ENCODE measurements around the gene SV2A. TPM values are rescaled to one million over a fixed set of nuclear protein-coding genes. Genes with fewer than 3 reads are reported as not detected.
A peak's percentile ranks its signal among the peaks of the same experiment; 100 is the strongest.
"Not testable (repeated sequence)": the region's sequence is repeated elsewhere in the genome, so short reads cannot be mapped to it uniquely, and the experiment has no call there.

Gene SV2A
- total RNA-seq, 3 donors from 2014 or later = 4.8 to 5.4 (median 5.0) TPM

- Mint-ChIP-seq H3K27me3 (ENCODE audit: low read depth) (no peaks in the 10 kb centered on the region), H3K4me1 (ENCODE audit: low read depth) (peaks cover 36% of the 10 kb centered on the region), H3K36me3 (ENCODE audit: insufficient read depth) (peaks cover 48% of the 10 kb centered on the region), H3K9me3 (no peaks in the 10 kb centered on the region), H3K4me3 (no peak overlapping the region)
- ATAC-seq = no peak
- DNase-seq = no peak
Observed at GRCh38 chr1:149923626-149924025, 6.0 kb upstream of the SV2A start.

DNA sequence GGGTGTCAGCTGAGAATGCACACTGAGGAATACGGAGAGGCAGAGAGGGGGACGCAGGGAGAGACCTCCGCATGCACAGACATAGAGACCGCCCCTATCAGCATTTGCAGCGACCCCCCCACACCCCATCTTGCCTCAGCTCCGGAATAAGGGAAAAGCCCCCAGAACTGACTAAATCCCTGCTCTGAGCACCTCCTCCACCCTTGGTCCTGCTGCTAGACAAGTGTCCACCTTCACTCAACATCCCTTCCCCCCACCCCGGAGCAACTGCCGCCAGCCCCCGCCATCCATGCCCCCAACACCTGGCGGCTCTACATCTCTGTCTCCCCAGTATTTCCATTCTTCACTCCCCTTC lies 769 bp downstream of the SV2A start:
- Mint-ChIP-seq H3K9me3 (no peaks in the 10 kb centered on the region), H3K27me3 (ENCODE audit: low read depth) (peaks cover 3% of the 10 kb centered on the region), H3K36me3 (ENCODE audit: insufficient read depth) (peaks cover 4% of the 10 kb centered on the region), H3K4me1 (ENCODE audit: low read depth) (peaks cover 29% of the 10 kb centered on the region), H3K4me3 (peak overlapping the region; percentile 84)
- DNase-seq (no peak), ATAC-seq (peak in 1 of 2 donors; percentile 3)

- no peaks in the 10 kb centered on the region for H3K9me3 Mint-ChIP-seq
- peak overlapping the region; percentile 84 for H3K4me3 Mint-ChIP-seq
- peaks cover 29% of the 10 kb centered on the region for H3K4me1 Mint-ChIP-seq (ENCODE audit: low read depth)
- DNase-seq (no peak), ATAC-seq (no peak)
- H3K27me3 Mint-ChIP-seq (ENCODE audit: low read depth) = peaks cover 3% of the 10 kb centered on the region
- H3K36me3 Mint-ChIP-seq (ENCODE audit: insufficient read depth) = no peaks in the 10 kb centered on the region
Observed at GRCh38 chr1:149916193-149916897, 1.3 kb downstream of the SV2A start.

- Mint-ChIP-seq H3K27me3 (ENCODE audit: low read depth) (peaks cover 3% of the 10 kb centered on the region), H3K4me1 (ENCODE audit: low read depth) (peaks cover 29% of the 10 kb centered on the region), H3K4me3 (peak overlapping the region; percentile 84), H3K9me3 (no peaks in the 10 kb centered on the region), H3K36me3 (ENCODE audit: insufficient read depth) (no peaks in the 10 kb centered on the region)
- DNase-seq = no peak
- ATAC-seq = no peak
Observed at GRCh38 chr1:149915429-149916192, 2.0 kb downstream of the SV2A start.

DNA sequence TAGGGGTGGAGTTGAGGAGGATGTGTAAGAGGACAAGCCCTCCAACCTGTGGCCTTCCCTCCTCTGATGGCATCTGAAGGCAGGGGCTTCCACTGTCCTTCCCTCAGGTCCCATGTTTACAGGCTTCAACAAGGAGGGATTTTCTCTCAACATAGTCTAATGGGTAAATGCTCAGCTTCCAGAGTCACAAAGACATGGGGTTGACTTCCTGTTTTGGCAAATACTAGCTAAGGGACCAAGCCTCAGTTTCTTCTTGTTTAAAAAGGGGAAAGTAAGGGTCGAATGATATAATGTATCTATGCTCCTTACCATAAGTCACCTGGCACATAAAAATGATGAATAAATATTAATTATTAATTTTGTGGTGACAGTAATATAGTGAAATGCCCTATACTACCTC lies 3.1 kb downstream of the SV2A start:
- Mint-ChIP-seq H3K36me3 (ENCODE audit: insufficient read depth) (no peaks in the 10 kb centered on the region), H3K4me1 (ENCODE audit: low read depth) (peaks cover 29% of the 10 kb centered on the region), H3K27me3 (ENCODE audit: low read depth) (peaks cover 3% of the 10 kb centered on the region), H3K4me3 (no peak overlapping the region), H3K9me3 (no peaks in the 10 kb centered on the region)
- DNase-seq = no peak
- ATAC-seq = no peak

GRCh38 chr1:149906570-149907075 lies 11.0 kb downstream of the SV2A start:
- DNase-seq = no peak
- no peaks in the 10 kb centered on the region for H3K4me1 Mint-ChIP-seq (ENCODE audit: low read depth)
- no peaks in the 10 kb centered on the region for H3K9me3 Mint-ChIP-seq
- peaks cover 7% of the 10 kb centered on the region for H3K36me3 Mint-ChIP-seq (ENCODE audit: insufficient read depth)
- H3K27me3 Mint-ChIP-seq (ENCODE audit: low read depth) = no peaks in the 10 kb centered on the region
- ATAC-seq = no peak
- no peak overlapping the region for H3K4me3 Mint-ChIP-seq

- Mint-ChIP-seq H3K9me3 (no peaks in the 10 kb centered on the region), H3K36me3 (ENCODE audit: insufficient read depth) (peaks cover 7% of the 10 kb centered on the region), H3K4me1 (ENCODE audit: low read depth) (peaks cover 19% of the 10 kb centered on the region), H3K27me3 (ENCODE audit: low read depth) (no peaks in the 10 kb centered on the region), H3K4me3 (no peak overlapping the region)
- DNase-seq = no peak
- no peak for ATAC-seq
Observed at GRCh38 chr1:149903836-149904491, 13.7 kb downstream of the SV2A start.

DNA sequence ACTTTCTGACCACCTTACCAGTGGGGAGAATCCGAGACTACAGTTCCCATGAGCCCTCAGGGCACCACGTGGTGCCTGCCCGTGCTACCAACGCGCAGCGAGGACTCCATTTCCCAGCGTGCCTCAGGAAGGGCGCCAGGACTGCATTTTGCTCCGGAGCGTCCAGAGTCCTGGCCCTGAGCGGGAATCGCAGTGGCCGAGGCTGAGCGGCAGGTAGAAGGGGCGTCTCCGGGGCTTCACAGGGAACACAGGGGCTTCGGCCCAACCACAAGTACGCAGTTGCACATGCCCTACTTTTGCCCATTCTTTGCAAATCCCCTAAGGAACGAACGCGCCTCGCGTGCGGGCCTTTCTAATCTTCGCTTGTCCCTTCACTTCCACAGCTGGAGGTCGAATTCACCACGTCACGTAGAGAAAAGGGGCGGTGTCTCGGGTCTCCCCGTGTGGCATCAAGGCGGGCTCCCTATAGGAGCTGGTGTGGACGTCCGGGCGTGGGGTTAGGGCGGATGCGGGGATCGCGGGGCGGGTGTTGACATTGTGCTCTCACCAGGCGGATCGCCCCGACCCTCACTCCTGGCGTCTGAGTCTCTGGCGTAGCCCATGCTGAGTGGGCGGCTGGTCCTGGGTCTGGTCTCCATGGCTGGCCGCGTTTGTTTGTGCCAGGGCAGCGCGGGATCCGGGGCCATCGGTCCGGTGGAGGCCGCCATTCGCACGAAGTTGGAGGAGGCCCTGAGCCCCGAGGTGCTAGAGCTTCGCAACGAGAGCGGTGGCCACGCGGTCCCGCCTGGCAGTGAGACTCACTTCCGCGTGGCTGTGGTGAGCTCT lies 18.0 kb downstream of the SV2A start, which contains the start of gene BOLA1:
TSS of gene BOLA1 (plus strand) at position 109 of the 825 bp plus-strand sequence. CDS start at position 601, 492 bp downstream.
- Mint-ChIP-seq H3K4me1 (ENCODE audit: low read depth) (peaks cover 19% of the 10 kb centered on the region), H3K9me3 (no peaks in the 10 kb centered on the region), H3K4me3 (peak within 1 kb of the TSS; percentile 87), H3K27me3 (ENCODE audit: low read depth) (no peaks in the 10 kb centered on the region), H3K36me3 (ENCODE audit: insufficient read depth) (peaks cover 2% of the 10 kb centered on the region)
- ATAC-seq (peak; percentile 99 to 100), DNase-seq (peak; percentile 72)

DNA sequence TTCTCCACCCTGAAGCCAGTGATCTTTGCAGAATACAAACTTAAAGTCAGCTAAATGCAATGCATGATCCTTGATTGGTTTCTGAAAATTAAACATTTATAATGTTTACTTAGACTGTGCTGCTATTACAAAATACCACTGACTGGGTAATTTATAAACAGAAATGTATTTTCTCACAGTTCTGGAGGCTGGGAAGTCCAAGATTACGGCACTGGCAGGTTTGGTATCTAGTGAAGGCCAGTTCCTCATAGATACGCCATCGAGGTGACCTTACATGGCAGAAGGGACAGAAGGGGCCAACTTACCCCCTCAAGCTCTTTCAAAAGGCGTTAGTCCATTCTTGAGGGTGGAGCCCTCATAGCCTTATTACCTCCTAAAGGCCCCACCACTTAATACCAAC lies 21.1 kb downstream of the SV2A start:
- H3K4me1 Mint-ChIP-seq (ENCODE audit: low read depth) = peaks cover 19% of the 10 kb centered on the region
- DNase-seq (no peak), ATAC-seq (no peak)
- no peaks in the 10 kb centered on the region for H3K9me3 Mint-ChIP-seq
- H3K36me3 Mint-ChIP-seq (ENCODE audit: insufficient read depth) = no peaks in the 10 kb centered on the region
- H3K27me3 Mint-ChIP-seq (ENCODE audit: low read depth) = no peaks in the 10 kb centered on the region
- H3K4me3 Mint-ChIP-seq = no peak overlapping the region

DNA sequence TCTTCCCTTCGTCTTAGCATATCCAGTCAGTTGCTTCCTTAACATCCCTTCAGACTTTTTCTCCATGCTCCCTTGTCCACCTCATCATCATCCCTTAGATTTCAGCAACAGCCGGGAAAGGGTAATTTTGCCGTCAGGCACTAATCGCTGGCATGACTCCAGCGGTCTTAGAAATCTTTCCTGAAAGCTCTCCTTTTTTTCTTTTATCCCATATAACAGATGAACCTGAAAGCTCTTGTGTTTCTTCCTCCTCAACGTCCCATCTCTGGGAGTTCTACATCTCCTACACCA lies 28.7 kb downstream of the SV2A start:
- H3K27me3 Mint-ChIP-seq (ENCODE audit: low read depth) = no peaks in the 10 kb centered on the region
- no peak for ATAC-seq

DNA sequence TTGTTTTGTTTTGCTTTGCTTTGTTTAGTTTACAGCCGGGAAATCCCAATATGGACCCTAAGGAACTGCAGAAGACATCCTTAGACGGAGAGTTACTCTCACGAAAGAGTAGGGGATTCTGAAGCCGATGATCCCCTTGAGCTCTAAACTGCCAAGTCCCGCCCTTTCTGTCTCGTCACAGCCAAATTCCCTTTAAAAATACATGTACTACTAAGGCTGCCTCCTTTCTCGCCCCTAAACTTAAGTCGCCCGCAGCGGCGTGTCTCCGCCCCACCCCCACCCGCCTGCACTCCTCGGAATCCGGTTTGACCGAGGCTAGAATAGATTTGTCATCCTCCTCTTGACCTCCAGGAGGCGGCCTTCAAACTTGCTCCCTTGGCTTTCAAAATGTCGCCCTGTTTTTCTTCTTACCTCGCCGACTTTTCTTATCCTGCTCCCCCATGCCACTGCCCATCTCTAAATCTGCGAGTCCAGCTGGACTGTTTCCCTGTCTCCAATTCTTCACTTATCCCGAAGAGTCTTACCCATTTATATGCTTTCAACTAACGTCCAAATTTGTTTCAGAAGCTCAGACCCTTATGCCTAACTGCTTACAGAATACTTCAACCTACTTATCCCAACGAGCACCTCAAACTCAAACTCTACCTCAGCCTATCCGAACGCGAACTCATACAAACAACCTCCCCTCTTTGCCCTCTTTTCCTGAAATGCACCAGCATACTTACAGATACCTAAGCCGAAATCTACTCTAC lies 29.2 kb downstream of the SV2A start:
- no peak overlapping the region for H3K4me3 Mint-ChIP-seq
- DNase-seq (peak; percentile 53), ATAC-seq (peak; percentile 8 to 19)
- H3K36me3 Mint-ChIP-seq (ENCODE audit: insufficient read depth) = no peaks in the 10 kb centered on the region
- H3K27me3 Mint-ChIP-seq (ENCODE audit: low read depth) = no peaks in the 10 kb centered on the region
- H3K4me1 Mint-ChIP-seq (ENCODE audit: low read depth) = peaks cover 3% of the 10 kb centered on the region
- no peaks in the 10 kb centered on the region for H3K9me3 Mint-ChIP-seq

More for the DNA sequence above, 28.7 kb downstream of the SV2A start:
- H3K36me3 Mint-ChIP-seq (ENCODE audit: insufficient read depth) = no peaks in the 10 kb centered on the region
- DNase-seq = no peak
- no peaks in the 10 kb centered on the region for H3K9me3 Mint-ChIP-seq
- H3K4me3 Mint-ChIP-seq = no peak overlapping the region
- H3K4me1 Mint-ChIP-seq (ENCODE audit: low read depth) = peaks cover 3% of the 10 kb centered on the region

GRCh38 chr1:149887456-149888246 lies 30.0 kb downstream of the SV2A start:
- peak; percentile 55 for DNase-seq
- no peaks in the 10 kb centered on the region for H3K27me3 Mint-ChIP-seq (ENCODE audit: low read depth)
- no peaks in the 10 kb centered on the region for H3K9me3 Mint-ChIP-seq
- ATAC-seq = peak; percentile 61 to 66
- no peaks in the 10 kb centered on the region for H3K36me3 Mint-ChIP-seq (ENCODE audit: insufficient read depth)
- H3K4me1 Mint-ChIP-seq (ENCODE audit: low read depth) = peaks cover 3% of the 10 kb centered on the region
- H3K4me3 Mint-ChIP-seq = no peak overlapping the region

- not testable (repeated sequence) for H3K4me3 Mint-ChIP-seq
Observed at GRCh38 chr1:149887196-149887455, 30.5 kb downstream of the SV2A start.

More at GRCh38 chr1:149887196-149887455, 30.5 kb downstream of the SV2A start:
- DNase-seq; H3K9me3 Mint-ChIP-seq; H3K4me1 Mint-ChIP-seq (ENCODE audit: low read depth); H3K27me3 Mint-ChIP-seq (ENCODE audit: low read depth); H3K36me3 Mint-ChIP-seq (ENCODE audit: insufficient read depth); ATAC-seq: not testable (repeated sequence)

All from activated T-cell treated with anti-CD3 and anti-CD28 coated beads, Interleukin-2, amount 50 U/mL, for 4 hours (primary cell).